ENCODE results near the gene TRMU.
"Not testable (repeated sequence)": the region's sequence is repeated elsewhere in the genome, so short reads cannot be mapped to it uniquely, and the experiment has no call there.

Gene TRMU

DNA sequence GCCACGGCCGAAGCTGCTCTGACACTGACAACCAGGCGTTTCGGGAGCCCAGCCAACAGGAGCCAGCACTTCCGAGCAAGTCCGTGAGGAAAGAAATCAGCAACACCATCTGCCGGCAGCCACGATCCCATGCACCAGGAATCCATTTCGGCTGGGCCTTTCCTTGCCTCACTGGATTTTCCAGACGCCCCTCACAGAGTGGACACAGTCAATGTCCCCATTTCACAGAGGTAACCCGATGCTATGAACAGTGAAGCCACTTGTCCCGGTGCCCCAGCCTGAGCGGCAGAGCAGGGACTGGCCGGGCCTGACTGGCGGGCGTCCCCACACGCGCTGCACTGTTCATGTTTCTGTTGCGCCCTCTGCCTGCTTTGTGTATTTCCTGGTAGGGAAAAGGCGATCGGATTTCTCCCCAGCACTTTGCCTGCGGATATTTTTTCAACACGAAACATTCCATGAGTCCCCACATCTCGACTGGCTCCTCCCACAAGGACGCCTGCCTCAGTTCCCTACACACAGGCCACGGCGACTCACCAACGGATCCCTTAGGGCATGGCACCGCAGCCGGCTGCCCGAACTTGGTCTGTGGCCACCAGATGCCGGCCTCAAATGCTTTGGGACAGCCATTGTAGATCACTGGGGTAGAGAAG lies 55.3 kb downstream of the TRMU start:
- DNase-seq, result no peak

DNA sequence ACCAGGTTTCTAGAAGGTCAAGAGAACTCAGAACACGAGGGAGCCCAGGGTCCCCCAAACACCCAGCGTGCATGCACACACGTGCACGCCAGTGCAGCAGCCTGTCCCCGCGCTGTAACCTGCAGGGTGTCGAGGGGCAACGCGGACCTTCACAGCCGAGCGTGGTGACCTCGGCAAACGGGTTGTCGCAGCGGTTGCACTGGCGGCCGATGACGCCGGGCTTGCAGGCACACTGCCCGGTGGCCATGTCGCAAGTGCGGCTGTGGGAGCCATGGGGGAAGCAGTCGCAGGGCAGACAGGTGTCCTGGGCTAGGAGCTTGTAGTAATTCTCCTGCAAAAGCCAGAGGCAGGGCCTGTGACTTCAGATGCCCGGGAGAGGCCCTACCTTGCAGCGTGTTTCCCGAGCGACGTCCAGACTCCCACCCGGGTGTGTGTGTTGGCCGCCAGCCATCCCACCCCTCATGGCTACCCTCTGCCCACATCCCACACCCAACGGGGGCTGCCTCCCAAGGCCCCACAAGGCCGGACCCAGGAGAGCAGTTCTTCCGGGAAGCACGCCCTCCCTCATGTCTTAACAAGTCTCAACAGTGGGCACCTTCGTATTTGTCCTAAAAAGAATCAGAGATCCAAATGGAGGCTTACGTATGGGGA lies 56.1 kb downstream of the TRMU start:
- no peak for DNase-seq

DNA sequence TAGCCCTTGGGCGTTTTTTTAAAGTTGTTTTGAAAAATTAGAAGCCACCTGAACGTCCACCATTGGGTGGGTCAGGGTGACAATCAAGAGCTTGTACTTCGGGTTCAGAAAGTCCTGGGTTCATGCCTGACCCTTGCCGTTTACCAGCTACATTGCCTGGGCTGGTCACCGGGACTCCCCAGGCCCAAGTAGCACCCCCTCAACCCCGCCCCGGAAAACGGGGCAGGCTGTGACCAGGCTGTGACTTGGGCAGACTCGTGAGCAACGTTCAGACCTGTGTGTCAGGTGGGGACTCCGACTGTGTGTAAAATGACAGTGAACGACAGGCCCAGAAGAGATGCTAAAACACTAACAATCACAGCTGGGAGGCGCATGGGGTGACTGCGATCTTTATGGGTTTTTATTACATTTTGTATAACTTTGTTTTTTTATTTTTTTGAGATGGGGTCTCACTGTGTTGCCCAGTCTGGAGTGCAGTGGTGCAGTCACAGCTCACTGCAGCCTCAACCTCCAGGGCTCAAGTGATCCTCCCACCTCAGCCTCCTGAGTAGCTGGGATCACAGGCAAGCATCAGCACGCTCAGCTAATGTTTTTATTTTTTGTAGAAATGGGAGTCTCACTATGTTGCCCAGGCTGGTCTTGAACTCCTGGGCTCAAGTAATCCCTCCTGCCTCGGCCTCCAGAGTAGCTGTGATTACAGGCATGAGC lies 56.8 kb downstream of the TRMU start:
- no peak for DNase-seq

DNA sequence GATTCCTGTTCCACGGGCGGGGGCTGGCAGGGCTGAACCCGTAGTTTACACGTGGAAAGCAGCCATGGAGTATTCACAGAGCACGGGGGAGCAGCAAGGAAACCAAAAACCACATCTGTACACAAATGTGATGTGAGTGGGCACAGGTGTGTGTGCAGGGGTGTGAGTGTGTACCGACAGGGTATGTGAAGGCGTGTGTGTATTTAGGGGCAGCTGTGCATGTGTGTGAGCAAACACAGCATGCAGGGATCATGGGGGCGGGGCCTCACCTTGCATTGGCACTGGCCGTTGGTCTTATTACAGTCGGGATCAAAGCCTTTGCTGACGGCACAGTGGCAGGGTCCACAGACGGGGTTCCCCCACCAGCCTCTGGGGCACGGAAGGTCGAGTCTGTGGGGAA lies 58.4 kb downstream of the TRMU start:
- no peak for DNase-seq

- DNase-seq, result no peak
These were observed 59.1 kb downstream of the TRMU start for GRCh38 chr22:46394622-46395021.

DNA sequence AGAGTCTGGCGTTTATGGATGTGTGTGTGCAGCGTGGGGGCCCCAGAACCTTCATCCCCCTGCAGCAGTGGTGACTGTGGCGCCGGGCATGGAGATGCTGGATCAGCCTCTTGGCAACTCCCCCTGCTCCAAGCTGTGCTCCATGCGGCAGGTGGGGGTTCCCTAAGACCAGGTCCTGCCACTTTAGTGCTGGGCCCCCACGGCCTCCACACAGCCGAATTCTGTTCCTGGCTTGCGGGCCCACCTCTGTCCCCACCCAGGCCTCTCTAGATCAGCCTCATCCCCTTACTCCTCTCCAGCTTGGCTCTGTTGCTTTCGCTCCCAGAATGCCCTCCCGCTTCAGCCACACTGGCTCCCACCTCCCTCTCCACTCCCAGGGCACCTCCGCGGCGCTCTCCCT lies 59.6 kb downstream of the TRMU start:
- no peak for DNase-seq

- DNase-seq, result not testable (repeated sequence)
These were observed 61.5 kb downstream of the TRMU start for GRCh38 chr22:46397049-46397448.

DNA sequence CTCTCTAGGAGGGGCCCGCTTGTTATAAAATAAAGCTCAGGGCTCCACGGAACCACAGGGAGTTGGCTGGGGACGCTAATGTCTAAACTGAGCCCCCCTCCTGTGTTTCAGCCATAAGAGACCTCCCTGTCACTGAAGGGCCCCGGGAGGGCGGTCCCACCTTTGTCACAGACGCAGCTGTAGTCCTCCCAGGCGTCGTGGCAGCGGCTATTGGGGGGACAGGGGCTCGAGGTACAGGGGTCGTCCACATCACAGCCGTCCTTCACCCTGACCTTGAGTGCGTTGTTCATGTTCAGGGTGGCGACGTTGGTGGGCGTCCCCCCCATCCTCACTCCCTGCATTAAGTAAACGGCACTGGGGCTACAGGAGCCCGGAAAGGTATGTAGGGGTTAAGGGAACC lies 62.0 kb downstream of the TRMU start:
- no peak for DNase-seq

GRCh38 chr22:46397951-46398350 lies 62.4 kb downstream of the TRMU start:
- no peak for DNase-seq

- DNase-seq, result no peak
These were observed 63.9 kb downstream of the TRMU start for GRCh38 chr22:46399251-46400024.

- DNase-seq, result no peak
These were observed 65.9 kb downstream of the TRMU start for GRCh38 chr22:46401370-46401769.

DNA sequence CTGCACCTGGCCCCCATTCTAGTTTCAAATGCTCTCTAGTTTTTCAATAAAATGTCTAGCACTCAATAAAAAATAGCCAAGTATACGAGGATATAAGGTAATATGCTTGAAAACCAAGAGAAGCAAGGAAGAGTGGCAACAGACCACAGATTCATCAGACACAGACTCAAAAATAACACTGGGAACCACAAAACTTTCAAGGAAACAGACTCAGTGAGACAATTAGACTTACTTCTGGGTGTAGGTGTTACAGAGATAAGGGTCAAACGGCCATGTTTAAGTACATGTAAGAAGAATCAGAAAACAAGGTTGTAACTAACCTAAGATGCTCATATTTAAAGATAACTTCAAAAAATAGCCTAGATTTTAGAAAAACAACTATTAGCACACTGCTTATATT lies 67.0 kb downstream of the TRMU start:
- no peak for DNase-seq

GRCh38 chr22:46403880-46404279 lies 68.4 kb downstream of the TRMU start:
- not testable (repeated sequence) for DNase-seq

- no peak for DNase-seq
These were observed 70.4 kb downstream of the TRMU start for GRCh38 chr22:46405901-46406300.

- no peak for DNase-seq
These were observed 70.8 kb downstream of the TRMU start for GRCh38 chr22:46406349-46406748.

DNA sequence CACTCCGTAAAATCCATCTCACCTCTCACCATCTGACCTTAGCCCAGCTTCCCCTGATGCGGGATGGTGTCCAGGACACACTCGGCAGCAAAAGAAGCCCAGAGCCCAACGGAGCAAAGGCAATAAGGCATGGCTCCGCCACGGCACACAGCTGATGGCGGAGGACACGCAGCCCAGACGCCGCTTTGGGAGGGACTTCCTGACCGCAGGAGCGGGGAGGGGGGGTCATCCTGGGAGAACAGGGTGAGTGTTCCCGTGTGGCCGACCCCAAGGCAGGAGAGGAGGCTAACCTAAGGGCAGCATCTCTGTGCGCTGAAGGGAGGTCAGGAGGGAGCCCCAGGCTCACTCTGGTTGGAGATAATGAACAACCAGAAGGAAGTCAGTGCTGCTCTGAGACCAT lies 71.3 kb downstream of the TRMU start:
- no peak for DNase-seq
